Activated CD4-positive, alpha-beta T cell treated with anti-CD3 and anti-CD28 coated beads, Interleukin-2, amount 50 U/mL, for 4 hours (primary cell): ENCODE results near the gene TET1.
"Not testable (repeated sequence)": the region's sequence is repeated elsewhere in the genome, so short reads cannot be mapped to it uniquely, and the experiment has no call there.

Experiments used
- DNase-seq, 2 experiments: peaks; one replicate each; pipeline ENCODE4 v3.0.0-alpha.2; 2020

Gene TET1

DNA sequence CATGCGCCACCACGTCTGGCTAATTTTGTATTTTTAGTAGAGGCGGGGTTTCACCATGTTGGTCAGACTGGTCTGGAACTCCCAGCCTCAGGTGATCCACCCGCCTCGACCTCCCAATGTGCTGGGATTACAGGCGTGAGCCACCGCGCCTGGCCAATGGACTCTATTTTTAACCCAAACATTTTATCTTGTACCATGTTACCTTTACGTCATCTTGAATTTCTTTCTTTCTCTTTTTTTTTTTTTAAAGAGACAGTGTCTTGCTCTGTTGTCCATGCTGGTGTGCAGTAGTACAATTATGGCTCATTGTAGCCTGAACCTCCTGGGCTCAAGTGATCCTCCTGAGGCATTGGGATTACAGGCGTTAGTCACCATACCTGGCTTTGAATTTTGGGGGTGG is 57.6 kb downstream of the TET1 start:
- not testable (repeated sequence) for DNase-seq

DNA sequence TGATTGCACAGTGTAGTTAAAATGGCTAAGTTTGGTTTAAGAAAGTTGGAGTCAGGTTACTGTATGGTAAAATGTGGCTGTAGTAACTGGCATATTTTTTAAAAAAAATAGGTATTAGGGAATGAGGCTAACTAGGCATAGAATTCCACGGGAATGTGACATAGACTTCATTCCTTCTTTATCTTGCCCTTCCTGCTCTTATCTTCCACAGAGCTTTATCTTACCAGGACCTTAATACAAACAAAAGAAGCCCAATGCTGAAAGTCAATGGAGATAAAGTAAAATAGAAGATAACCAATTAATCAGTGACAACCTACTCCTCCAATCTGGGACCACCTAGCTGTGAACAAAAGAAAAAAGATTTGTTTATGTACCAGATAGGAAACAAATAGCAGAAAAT is 58.1 kb downstream of the TET1 start:
- DNase-seq: no peak

DNA sequence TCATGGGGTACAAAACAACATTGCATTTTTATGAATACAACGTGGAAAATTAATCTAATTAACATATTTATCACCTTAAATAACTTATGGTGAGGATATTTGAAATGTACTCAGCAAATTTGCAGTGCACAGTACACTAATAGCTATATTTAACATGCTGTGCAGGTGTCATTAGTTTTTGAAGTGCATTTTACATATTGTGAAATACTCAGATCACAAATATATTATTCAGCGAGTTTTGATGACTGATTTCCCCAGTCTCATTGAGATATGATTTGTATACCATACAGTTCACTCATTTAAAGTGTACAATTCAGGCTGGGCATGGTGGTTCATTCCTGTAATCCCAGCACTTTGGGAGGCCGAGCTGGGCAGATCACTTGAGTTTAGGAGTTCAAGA is 59.5 kb downstream of the TET1 start:
- no peak for DNase-seq

DNA sequence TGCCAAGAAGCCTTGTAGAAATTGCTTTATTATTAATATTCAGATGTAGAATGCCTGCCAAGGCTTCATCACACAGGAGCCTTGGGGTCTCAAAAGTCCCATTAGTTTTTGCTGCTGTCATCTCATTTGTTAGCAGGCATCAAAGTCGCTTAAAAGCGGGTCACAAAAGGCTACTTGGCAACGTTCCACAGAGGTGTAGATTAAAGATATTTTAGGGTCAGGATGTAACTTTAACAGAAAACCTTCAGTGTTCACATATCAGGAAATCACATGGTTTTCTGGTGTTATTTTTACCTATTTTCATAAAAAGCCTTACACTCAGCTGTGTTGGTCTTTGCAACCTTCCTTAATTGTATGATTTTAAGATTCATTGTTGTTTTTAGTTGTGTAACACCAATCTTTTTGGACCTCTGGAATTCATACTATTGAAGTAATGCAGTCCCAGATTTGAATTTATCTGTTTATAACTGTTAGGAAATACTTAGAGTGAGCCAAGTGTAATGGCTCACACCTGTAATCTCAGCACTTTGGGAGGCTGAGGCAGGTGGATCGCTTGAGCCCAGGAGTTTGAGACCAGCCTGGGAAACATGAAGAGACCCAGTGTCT is 65.3 kb downstream of the TET1 start:
- DNase-seq: no peak

DNA sequence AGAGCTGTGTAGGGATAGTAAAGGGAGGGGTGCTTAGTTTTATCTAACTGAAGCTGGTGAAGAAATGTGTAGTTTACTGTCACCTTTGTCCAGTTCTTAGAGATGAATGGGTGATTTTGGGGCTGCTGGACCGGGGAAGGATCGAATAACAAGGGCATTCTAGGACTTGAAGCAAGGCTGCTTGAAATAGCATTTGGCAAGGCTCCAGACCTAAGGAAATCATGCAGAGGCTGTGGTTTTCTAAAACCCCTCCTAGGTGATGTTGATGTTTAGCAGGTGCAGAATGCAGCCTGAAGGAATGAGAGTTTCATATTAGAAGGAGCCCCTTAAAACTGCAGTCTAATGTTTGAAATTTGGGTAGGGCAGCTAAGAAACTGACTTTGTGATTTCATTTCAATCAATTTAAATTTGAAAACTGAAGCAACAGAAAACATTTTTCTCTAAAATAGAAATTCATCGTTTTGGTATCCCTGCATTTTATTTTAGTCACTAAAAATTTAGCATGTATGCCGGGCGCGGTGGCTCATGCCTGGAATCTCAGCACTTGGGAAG is 68.5 kb downstream of the TET1 start:
- DNase-seq: no peak

DNA sequence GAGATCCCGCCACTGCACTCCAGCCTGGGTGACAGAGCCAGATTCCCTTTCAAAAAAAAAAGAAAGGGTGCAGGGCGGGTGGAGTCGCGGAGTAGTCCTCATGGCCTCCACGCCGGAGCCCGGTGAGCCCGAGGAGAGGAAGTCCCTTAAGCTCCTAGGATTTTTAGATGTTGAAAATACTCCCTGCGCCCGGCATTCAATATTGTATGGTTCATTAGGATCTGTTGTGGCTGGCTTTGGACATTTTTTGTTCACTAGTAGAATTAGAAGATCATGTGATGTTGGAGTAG is 72.1 kb downstream of the TET1 start:
- DNase-seq: not testable (repeated sequence)

DNA sequence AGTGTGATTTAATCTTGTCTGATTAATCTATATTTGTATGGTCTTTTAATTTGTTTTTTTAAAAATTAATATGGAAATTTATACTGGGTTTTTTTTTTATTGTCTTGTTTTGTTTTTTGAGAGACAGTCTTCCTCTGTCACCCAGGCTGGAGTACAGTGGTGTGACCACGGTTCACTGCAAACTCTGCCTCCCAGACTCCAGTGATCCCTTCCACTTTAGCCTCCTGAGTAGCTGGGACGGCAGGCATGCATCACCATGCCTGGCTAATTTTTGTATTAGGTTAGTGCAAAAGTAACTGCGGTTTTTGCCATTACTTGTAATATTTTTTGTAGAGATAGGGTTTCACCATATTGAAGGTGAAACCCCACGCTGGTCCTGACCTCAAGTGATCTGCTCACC is 73.1 kb downstream of the TET1 start:
- no peak for DNase-seq

DNA sequence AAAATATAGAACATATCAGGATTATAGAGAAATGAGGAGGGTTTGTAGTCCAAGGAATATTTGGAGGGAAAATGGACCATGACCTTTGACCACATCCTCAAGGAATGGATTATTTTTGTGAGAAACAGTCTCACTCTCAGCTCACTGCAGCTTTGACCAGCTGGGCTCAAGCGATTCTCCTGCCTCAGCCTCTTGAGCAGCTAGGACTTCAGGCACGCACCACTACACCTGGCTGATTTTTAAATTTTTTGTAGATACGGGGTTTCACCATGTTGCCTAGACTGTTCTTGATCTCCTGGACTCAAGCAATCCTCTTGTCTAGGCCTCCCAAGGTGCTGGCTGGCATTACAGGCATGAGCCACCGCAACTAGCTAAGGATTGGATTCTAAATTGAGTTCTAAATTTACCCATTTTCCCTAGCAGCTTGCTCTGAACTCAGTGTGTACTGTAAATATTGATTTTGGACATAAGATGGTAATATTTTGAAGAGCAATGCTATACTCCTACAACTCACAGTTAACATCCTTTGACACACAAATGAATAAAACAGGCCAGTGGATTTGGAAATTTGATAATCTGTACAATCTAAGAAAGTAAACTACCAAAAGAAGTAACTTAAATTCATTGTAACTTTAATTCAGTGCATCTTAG is 73.8 kb downstream of the TET1 start:
- no peak for DNase-seq

DNA sequence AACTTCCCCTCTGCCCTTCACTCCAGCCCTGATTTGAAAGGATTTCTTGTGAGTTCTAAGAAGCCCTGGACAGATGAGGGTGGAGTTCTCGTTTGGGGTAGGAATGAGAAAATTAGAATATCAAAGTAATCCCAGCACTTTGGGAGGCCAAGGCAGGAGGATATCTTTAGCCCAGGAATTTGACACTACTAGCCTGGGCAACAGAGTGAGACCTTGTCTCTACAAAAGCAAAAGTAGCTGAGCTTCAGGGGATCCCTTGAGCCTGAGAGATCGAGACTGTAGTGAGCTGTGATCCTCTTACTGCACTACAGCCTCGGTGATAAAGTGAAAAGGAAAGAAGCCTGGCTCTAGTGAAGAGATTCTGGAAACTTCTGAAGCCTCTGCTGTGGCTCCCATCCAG is 76.2 kb downstream of the TET1 start:
- no peak for DNase-seq

DNA sequence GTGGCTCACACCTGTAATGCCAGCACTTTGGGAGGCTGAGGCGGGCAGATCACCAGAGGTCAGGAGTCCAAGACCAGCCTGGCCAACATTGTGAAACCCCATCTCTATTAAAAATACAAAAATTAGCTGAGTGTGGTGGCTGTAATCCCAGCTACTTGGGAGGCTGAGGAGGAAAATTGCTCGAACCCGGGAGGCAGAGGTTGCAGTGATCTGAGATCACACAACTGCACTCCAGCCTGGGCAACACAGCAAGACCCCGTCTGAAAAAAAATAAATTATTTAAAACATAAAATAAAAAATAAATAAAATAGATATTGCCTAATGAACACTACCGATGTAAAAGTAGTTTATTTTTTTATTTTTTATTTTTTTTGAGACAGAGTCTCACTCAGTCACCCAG is 83.4 kb downstream of the TET1 start:
- DNase-seq: not testable (repeated sequence)

DNA sequence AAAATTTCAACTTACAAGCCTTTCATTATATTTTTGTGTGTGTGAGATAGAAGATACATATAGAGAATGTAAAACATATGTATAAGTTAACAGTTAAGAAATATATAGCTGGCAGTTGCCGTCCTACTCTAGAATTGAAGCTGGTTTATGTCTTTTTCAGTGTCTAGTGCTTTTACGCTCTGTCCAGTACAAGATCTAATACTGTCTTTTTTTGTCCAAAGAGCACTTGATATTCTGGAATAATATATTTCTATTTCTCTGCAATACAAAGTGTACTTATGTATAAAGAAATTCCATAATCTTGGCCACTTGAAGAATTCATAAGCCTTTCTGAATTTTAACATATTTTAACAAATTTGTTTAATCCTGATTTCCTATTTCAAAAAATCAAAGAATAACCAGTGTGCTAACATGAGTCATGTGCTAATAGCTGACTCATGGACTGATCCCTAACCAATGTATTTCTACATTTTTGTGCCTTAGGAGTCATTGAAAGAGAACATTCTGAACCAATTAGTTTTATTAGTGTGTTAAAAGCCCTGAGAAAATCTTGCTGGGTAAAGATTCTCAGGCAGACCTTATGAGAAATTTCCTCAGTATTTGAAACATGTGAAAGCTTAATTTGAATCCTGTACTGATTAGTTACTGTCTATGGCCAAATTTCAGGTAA is 87.7 kb downstream of the TET1 start:
- no peak for DNase-seq

DNA sequence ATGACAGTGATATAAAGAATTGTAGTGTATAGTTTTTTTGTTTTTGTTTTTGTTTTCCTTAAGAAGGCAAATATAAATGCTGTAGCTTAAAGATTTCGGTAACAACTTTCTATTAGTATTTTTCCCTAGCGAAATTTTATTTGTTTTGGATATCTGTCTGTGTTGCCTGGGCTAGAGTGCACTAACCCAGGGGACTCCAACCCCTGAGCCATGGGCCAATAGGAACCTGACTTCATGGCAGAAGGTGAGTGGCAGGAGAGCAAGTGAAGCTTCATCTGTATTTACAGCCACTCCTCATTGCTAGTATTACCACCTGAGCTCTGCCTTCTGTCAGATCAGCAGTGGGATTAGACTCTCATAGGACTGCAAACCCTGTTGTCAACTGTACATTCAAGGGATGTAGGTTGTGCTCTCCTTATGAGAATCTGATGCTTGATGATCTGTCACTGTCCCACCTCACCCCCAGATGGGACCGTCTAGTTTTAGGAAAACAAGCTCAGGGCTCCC is 95.5 kb downstream of the TET1 start:
- no peak for DNase-seq

DNA sequence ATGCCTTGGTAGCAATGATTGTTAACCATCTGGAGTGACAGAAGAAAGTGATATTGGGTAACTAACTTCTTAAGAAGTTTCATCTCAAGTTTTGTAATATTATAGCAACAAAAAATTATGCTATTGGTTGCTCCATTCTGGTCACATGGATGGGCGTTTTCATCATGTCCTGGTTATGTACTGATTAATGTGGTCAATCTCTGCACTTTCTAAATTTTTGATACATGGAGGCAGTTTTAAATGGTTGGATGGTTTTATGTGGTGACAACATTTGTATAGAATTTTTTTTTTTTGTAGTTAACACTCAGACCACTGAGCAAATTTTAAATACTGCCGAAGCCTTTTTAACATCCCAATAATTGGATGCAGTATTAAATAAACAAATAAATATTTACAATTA is 105.7 kb downstream of the TET1 start:
- no peak for DNase-seq

DNA sequence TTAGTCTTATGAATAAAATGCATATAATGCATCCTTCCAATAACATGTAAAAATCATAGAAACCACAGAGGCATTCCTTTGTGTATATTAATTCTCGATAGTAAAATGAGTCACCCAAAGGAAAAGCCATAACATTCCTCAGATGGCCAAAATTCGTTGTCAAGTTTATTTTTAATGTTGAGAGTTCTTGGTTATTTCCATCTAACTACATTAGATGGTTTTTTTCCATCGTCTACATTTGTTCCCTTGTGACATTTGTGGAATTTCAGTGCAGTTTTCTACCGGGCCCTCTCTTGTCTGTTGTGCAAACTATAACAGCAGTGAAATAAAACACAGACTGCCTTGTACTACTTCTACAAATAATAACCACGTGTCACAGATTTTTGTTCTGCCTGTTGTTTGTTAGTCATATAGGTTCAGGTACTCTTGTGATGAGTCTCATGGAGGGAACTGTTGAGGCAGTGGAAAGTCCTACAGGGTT is 106.2 kb downstream of the TET1 start:
- DNase-seq: no peak

DNA sequence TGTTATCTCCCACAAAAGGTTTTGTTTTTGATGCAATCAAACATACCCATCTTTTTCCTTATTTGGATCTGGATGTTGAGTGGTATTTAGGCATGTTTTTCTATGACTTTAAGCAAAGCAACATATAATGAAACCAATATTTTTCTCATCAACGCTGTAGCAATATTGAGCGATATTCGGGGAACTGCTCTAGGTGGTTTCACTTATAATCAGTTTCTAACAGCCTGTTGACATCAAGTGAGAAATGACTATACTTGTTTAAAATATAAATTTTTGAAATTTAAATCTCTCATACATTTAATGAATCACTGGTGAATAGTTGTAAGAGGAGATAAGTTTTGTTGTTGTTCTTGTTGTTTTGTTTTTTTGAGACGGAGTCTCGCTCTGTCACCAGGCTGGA is 108.1 kb downstream of the TET1 start:
- DNase-seq: no peak

DNA sequence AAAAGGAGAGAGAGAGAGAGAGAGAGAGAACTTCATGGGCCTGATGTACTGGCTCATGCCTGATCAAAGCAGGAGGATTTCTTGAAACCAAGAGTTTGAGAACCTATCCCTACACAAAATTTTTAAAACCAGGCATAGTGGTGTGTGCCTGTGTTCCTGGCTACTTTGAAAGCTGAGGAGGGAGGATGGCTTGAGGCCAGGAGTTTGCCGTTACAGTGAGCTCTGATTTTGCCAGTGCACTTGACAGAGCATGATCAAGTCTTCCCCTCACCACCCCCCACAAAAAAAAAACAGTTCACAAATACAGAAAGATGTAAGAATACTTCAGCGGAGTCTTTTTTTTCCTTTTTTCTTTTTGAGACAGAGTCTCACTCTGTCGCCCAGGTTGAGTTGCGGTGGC is 108.8 kb downstream of the TET1 start:
- DNase-seq: no peak

DNA sequence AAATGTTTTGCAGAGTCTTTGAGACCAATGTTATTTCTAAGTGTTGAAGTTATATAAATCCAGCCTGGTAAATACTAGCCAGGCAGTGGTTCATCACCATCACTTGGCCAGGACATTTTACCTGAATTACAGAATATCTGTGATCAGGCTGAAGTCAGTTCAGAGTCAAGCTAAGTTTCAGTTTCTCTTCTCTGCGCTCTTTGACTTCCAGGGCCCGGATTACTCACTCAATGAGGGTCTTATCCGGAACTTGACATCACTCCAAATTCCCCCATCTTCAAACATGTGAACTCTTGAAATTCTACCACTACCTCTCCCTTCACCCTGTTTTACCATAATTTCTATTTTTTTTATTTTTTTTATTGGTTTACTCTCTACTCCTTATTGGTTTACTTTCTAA is 124.3 kb downstream of the TET1 start:
- no peak for DNase-seq

DNA sequence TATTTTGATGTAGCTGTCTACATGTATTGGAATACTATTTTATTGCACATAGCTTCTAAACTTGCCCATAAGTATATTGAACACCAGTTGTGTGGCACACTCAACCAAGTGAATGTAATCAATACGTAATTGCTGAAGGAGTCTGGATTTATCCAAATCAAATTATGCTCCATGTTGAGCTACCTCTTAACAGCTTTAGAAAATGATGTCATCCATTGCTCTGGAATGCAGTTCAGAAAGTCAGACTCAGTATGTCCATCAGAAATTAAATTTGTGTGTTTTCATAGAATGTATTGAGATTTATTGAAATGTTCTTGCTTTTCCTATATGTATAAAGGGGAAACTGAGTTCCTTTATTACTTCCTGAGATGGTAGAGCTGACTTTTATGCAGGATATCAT is 135.9 kb downstream of the TET1 start:
- no peak for DNase-seq

DNA sequence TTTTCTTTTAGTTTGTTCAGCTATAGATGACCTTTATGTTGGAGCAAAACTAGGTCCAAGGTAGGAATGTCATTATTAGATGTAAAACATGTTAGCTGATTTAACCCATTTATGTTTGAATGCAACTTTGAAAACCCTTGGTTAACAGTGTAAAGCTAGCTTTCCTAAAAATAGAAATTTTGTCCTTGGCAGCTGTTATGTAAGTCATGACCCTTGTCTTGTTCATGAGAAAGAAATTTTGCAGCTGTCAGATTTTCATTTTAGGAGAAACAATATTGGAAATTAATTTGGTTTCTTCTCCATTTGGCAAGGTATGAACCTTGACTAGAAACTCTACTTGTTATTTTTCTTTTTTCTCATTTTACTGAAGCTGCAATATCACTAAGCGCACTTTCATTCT is 137.0 kb downstream of the TET1 start:
- no peak for DNase-seq

DNA sequence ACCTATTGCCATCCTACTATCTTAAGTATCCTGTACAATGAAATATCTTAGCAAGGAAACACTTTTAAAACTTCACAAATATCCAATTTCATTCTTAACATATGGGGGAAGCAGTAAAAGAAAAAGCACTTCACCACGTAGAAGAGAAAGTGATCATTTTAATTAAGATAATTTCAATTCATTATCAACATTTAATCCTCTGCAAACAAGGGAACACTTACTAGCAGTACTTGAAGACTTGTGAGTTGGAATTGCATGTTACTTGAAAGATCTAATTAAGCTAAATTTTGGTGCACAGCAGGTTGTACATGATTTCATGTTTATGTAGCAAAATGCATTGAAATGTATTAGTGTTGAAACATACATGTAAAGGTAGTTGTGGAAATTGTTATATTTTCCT is 140.1 kb downstream of the TET1 start:
- DNase-seq: no peak

DNA sequence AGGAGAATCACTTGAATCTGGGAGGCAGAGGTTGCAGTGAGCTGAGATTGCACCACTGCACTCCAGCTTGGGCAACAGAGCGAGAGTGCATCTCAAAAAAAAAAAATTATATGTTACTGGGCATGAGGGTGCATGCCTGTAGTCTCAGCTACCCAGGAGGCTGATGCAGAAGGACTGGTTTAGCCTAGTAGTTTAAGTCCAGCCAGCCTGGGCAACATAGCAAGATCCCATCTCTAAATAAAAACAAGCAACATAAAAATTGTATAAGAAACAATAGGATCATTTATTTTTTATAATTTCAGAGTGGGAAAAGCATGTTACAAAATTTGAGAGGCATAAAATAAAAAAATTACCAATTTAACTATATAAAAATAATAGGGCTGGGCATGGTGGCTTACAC is 145.4 kb downstream of the TET1 start:
- DNase-seq: no peak

DNA sequence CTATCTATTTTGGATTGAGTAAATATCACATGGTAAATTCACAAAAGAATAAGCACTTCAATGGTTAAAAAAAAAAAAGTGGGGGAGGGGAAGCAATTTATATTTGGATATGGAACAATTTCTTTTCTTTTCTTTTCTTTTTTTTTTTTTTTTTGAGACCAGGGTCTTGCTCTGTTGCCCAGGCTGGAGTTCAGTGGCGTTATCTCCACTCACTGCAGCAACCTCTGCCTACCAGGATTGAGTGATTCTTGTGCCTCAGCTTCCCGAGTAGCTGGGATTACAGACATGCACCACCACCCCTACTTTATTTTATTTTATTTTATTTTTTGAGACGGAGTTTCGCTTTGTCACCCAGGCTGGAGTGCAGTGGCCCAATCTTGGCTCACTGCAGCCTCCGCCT is 148.8 kb downstream of the TET1 start:
- not testable (repeated sequence) for DNase-seq

DNA sequence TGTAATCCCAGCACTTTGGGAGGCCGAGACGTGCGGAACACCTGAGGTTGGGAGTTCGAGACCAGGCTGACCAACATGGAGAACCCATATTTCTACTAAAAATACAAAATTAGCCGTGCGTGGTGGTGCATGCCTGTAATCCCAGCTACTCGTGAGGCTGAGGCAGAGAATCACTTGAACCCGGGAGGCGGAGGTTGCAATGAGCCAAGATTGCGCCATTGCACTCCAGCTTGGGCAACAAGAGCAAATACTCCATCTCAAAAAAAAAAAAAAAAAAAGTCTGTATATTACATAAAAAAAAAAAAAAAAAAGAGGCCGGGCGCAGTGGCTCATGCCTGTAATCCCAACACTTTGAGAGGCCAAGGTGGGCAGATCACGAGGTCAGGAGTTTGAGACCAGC is 152.9 kb downstream of the TET1 start:
- not testable (repeated sequence) for DNase-seq

DNA sequence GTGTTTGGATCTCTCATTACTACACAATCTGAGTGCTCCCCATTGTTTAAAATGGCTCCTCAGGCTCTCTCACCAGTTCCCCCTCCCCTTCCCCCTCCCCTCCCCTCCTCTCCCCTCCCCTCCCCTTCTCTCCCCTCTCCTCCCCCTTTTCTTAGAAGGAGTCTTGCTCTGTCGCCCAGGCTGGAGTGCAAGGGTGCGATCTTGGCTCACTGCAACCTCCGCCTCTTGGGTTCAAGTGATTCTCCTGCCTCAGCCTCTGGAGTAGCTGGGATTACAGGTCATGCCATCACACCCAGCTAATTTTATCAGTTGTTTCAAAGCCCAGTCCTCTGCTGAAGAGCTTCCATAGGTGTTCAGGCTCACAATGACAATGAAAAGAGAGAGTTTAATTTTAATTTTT is 157.3 kb downstream of the TET1 start:
- DNase-seq: no peak
